ENCODE data around the gene KATNAL2. TPM values are rescaled to one million over a fixed set of nuclear protein-coding genes. Genes with fewer than 3 reads are reported as not detected.

The KATNAL2 gene
- polyA plus RNA-seq, 3 donors, result 9.5 to 13.3 (median 12.6) TPM

- no peak for DNase-seq
These were observed 196.6 kb downstream of the KATNAL2 start for GRCh38 chr18:47113796-47114540.

GRCh38 chr18:47115205-47115604 is 197.8 kb downstream of the KATNAL2 start:
- no peak for DNase-seq

- no peak for DNase-seq
These were observed 201.6 kb downstream of the KATNAL2 start for GRCh38 chr18:47118981-47119380.

- DNase-seq, result no peak
These were observed 203.0 kb downstream of the KATNAL2 start for GRCh38 chr18:47120428-47120827.

- DNase-seq, result no peak
These were observed 203.7 kb downstream of the KATNAL2 start for GRCh38 chr18:47121146-47121545.

- no peak for DNase-seq
These were observed 223.9 kb downstream of the KATNAL2 start for GRCh38 chr18:47141289-47141688.

- no peak for DNase-seq
These were observed 225.8 kb downstream of the KATNAL2 start for GRCh38 chr18:47143153-47143552.

- no peak for DNase-seq
These were observed 226.6 kb downstream of the KATNAL2 start for GRCh38 chr18:47143899-47144485.

GRCh38 chr18:47146206-47146605 is 228.8 kb downstream of the KATNAL2 start:
- DNase-seq, result no peak

- DNase-seq, result no peak
These were observed 232.1 kb downstream of the KATNAL2 start for GRCh38 chr18:47149457-47150028.

- DNase-seq, result peak; percentile 78
These were observed 232.8 kb downstream of the KATNAL2 start, which contains the start of gene HDHD2 for GRCh38 chr18:47150029-47150823. Gene HDHD2, minus strand, starts transcription at chr18:47150500. Its CDS starts 14,061 bp downstream, at chr18:47136439.

- no peak for DNase-seq
These were observed 233.5 kb downstream of the KATNAL2 start for GRCh38 chr18:47150824-47151366.

- no peak for DNase-seq
These were observed 234.0 kb downstream of the KATNAL2 start for GRCh38 chr18:47151439-47151838.

Other genes starting within 250 kb of the KATNAL2 start
- gene ST8SIA5, start 160.5 kb upstream of the KATNAL2 start, polyA plus RNA-seq (ENCODE audit: insufficient read length in 3 of 3), result 1 to 10 TPM in 1 of 3 donors, under 1 TPM in 2; 0.78 to 1.1 (median 0.86) TPM
- gene PIAS2, start 95 bp upstream of the KATNAL2 start, polyA plus RNA-seq (ENCODE audit: insufficient read length in 3 of 3), result 10 to 100 TPM; 22.3 to 28.6 (median 27.4) TPM
- under 1 TPM in 1 of 3 donors, not detected in 2; 0.16 TPM for gene ELOA2, start 118.0 kb downstream of the KATNAL2 start, polyA plus RNA-seq (ENCODE audit: insufficient read length in 3 of 3)
- gene HDHD2, start 232.9 kb downstream of the KATNAL2 start, polyA plus RNA-seq (ENCODE audit: insufficient read length in 3 of 3), result 10 to 100 TPM; 44.3 to 65.9 (median 55.2) TPM